ENCODE results near the gene CCDC188. TPM values are rescaled to one million over a fixed set of nuclear protein-coding genes. Genes with fewer than 3 reads are reported as not detected.

Gene CCDC188
- total and polyA plus RNA-seq, 2 of the 4 experiments (the other 2 are of a cell fraction) = 0.10 TPM; not detected in 1

GRCh38 chr22:20184501-20185165, 33.8 kb upstream of the CCDC188 start:
- in situ Hi-C loops (cut with MboI; ENCODE audit: low sequenced_read_pairs) = no loop called here
- no peak overlapping the region for H3K4me2 ChIP-seq (ENCODE audit: low read depth, low read length)
- no peak overlapping the region for H4K91ac ChIP-seq (ENCODE audit: insufficient read depth, low read depth, low read length)
- no peak overlapping the region for H3K56ac ChIP-seq (ENCODE audit: extremely low read depth, insufficient read depth, low read length)
- H3K4ac ChIP-seq (ENCODE audit: low read depth, low read length) = no peak overlapping the region
- POLR2A ChIA-PET (ENCODE audit: unreplicated experiment) = no interaction called here
- dilution Hi-C loops (cut with HindIII; ENCODE audit: low sequenced_read_pairs, unreplicated experiment) = no loop called here
- H2BK20ac ChIP-seq (ENCODE audit: low read depth, low read length) = no peak overlapping the region
- H2AK5ac ChIP-seq (ENCODE audit: low read depth, low read length) = no peak overlapping the region
- no peak overlapping the region for H2BK15ac ChIP-seq (ENCODE audit: low read depth, low read length)
- intact Hi-C loops (cut with micrococcal nuclease) = no loop called here
- H3K27ac ChIP-seq (ENCODE audit: insufficient read depth, low read length) = no peak overlapping the region
- TF ChIP-seq NFE2L2 (IDR thresholded peaks at IDR 0.05; ENCODE audit: low read depth, low read length) (no peak), CHD1 (IDR thresholded peaks at IDR 0.05; ENCODE audit: low read depth, low read length) (no peak), RCOR1 (IDR thresholded peaks at IDR 0.05; ENCODE audit: insufficient replicate concordance, low read length) (no peak), SMC3 (IDR thresholded peaks at IDR 0.05; ENCODE audit: low read depth, low read length) (no peak), USF2 (IDR thresholded peaks at IDR 0.05; ENCODE audit: low read depth, low read length) (no peak), RAD21 (IDR thresholded peaks at IDR 0.05; ENCODE audit: low read length) (no peak), MXI1 (IDR thresholded peaks at IDR 0.05; ENCODE audit: borderline replicate concordance, low read depth, low read length) (no peak), CTCF (conservative IDR thresholded peaks at IDR 0.05; ENCODE audit: low read depth, low read length) (no peak), FOS (IDR thresholded peaks at IDR 0.05; ENCODE audit: low read depth, low read length) (no peak), POLR2A (IDR thresholded peaks at IDR 0.05; ENCODE audit: low read depth, low read length) (no peak), MAFK (IDR thresholded peaks at IDR 0.05; ENCODE audit: low read depth, low read length) (no peak), BHLHE40 (IDR thresholded peaks at IDR 0.05; ENCODE audit: low read depth, low read length) (no peak), ELK1 (IDR thresholded peaks at IDR 0.05; ENCODE audit: borderline replicate concordance, low read depth, low read length) (no peak), CEBPB (IDR thresholded peaks at IDR 0.05; ENCODE audit: low read depth, low read length) (no peak), RFX5 (IDR thresholded peaks at IDR 0.05; ENCODE audit: low read depth, low read length) (no peak), MAZ (IDR thresholded peaks at IDR 0.05; ENCODE audit: borderline replicate concordance, low read depth, low read length) (no peak)
- BruUV-seq (replicated peaks) = no TSS peak
- no peaks in the 10 kb centered on the region for H3K4me1 ChIP-seq (ENCODE audit: control insufficient read depth, insufficient read depth, low read length)
- peak overlapping the region; percentile 6 for H2AFZ ChIP-seq (replicated peaks; ENCODE audit: low read length, poor library complexity)
- H4K20me1 ChIP-seq (ENCODE audit: insufficient read depth, low read length) = no peaks in the 10 kb centered on the region
- no peak overlapping the region for H4K5ac ChIP-seq (ENCODE audit: low read depth, low read length)
- no peak overlapping the region for H4K8ac ChIP-seq (ENCODE audit: low read depth in 2 of 2, low read length in 2 of 2)
- no peaks in the 10 kb centered on the region for H3K36me3 ChIP-seq (ENCODE audit: control insufficient read depth, insufficient read depth, low read length)
- no peaks in the 10 kb centered on the region for H3K79me1 ChIP-seq (ENCODE audit: low read depth in 1 of 2, low read length in 2 of 2)
- H2AK9ac ChIP-seq (replicated peaks; ENCODE audit: low read depth, low read length, poor library complexity) = no peak overlapping the region
- H3K9ac ChIP-seq (ENCODE audit: low read depth, low read length) = no peak overlapping the region
- H3K14ac ChIP-seq (replicated peaks; ENCODE audit: low read depth, low read length) = no peak overlapping the region
- ATAC-seq (ENCODE audit: low read depth) = no peak
- H3K27me3 ChIP-seq (ENCODE audit: control insufficient read depth, insufficient read depth, low read length) = peaks cover 32% of the 10 kb centered on the region
- no peaks in the 10 kb centered on the region for H3K9me3 ChIP-seq (ENCODE audit: control insufficient read depth, insufficient read depth, low read length)
- no peak for DNase-seq
- CTCF ChIA-PET = no interaction called here
- no peaks in the 10 kb centered on the region for H3K9me1 ChIP-seq (ENCODE audit: insufficient read depth, low read length)
- 65% methylated on average over 14 of the region's 18 CpGs; no CpG with 5 or more reads in 1 of the 2 experiments for WGBS, 2 experiments (ENCODE audit: extremely low coverage in 2 of 2, insufficient read length in 1 of 2)
- no peak overlapping the region for H3K18ac ChIP-seq (ENCODE audit: low read depth, low read length)
- no peak overlapping the region for H2BK120ac ChIP-seq (ENCODE audit: low read depth, low read length)
- no peak overlapping the region for H2BK5ac ChIP-seq (ENCODE audit: low read depth, low read length, poor library complexity, severe bottlenecking)
- H3K4me3 ChIP-seq (ENCODE audit: insufficient read depth, low read depth, low read length) = no peak overlapping the region
- H3K23ac ChIP-seq (ENCODE audit: low read depth, low read length) = no peak overlapping the region
